HG02885 (cell line): Measurements from ENCODE around the gene HS6ST2.

Experiments used
- ATAC-seq: cut with Tn5 transposase; IDR thresholded peaks from one replicate; pipeline ENCODE4 v1.9.1; 2021; ENCODE audit warnings: mild to moderate bottlenecking; ENCODE audit not compliant: unreplicated experiment, poor library complexity

HS6ST2 gene

GRCh38 chrX:132855780-132856341 lies 102.6 kb downstream of the HS6ST2 start:
- ATAC-seq: no peak

GRCh38 chrX:132853040-132853439 lies 105.4 kb downstream of the HS6ST2 start:
- ATAC-seq: no peak

- ATAC-seq: no peak
These were observed 110.0 kb downstream of the HS6ST2 start for GRCh38 chrX:132848296-132848970.

- ATAC-seq: no peak
These were observed 115.1 kb downstream of the HS6ST2 start for GRCh38 chrX:132843363-132843762.

- no peak for ATAC-seq
These were observed 115.8 kb downstream of the HS6ST2 start for GRCh38 chrX:132842460-132843238.

- ATAC-seq: no peak
These were observed 120.5 kb downstream of the HS6ST2 start for GRCh38 chrX:132837967-132838366.

- ATAC-seq: no peak
These were observed 121.3 kb downstream of the HS6ST2 start for GRCh38 chrX:132837126-132837525.

- ATAC-seq: no peak
These were observed 122.0 kb downstream of the HS6ST2 start for GRCh38 chrX:132836471-132836870.

- no peak for ATAC-seq
These were observed 123.7 kb downstream of the HS6ST2 start for GRCh38 chrX:132834741-132835140.

GRCh38 chrX:132834109-132834508 lies 124.3 kb downstream of the HS6ST2 start:
- no peak for ATAC-seq

GRCh38 chrX:132833373-132833772 lies 125.1 kb downstream of the HS6ST2 start:
- no peak for ATAC-seq

- no peak for ATAC-seq
These were observed 127.0 kb downstream of the HS6ST2 start for GRCh38 chrX:132831336-132831973.

GRCh38 chrX:132822634-132823012 lies 135.8 kb downstream of the HS6ST2 start:
- no peak for ATAC-seq

GRCh38 chrX:132821974-132822633 lies 136.3 kb downstream of the HS6ST2 start:
- ATAC-seq: no peak

GRCh38 chrX:132820675-132821074 lies 137.8 kb downstream of the HS6ST2 start:
- no peak for ATAC-seq

GRCh38 chrX:132819711-132820264 lies 138.6 kb downstream of the HS6ST2 start:
- no peak for ATAC-seq

- no peak for ATAC-seq
These were observed 139.8 kb downstream of the HS6ST2 start for GRCh38 chrX:132818638-132819037.

- no peak for ATAC-seq
These were observed 142.8 kb downstream of the HS6ST2 start for GRCh38 chrX:132815643-132816042.

GRCh38 chrX:132810964-132811712 lies 147.3 kb downstream of the HS6ST2 start:
- no peak for ATAC-seq

GRCh38 chrX:132810488-132810887 lies 147.9 kb downstream of the HS6ST2 start:
- ATAC-seq: no peak
